Measurements from ENCODE around the gene ARL6IP1. TPM values are rescaled to one million over a fixed set of nuclear protein-coding genes. Genes with fewer than 3 reads are reported as not detected.
A peak's percentile ranks its signal among the peaks of the same experiment; 100 is the strongest.

The ARL6IP1 gene
- total and polyA plus RNA-seq, 2 of the 13 experiments (the other 11 are each of a cell fraction or from before 2014, with no cell fraction given) = 263 to 373 TPM

GRCh38 chr16:18829251-18829650 is 27.9 kb upstream of the ARL6IP1 start:
- Histone ChIP-seq H3K36me3 (replicated peaks in 1 of 2; ENCODE audit: control insufficient read depth in 1 of 2, insufficient read depth in 2 of 2, low read length in 2 of 2) (peaks cover 32 to 56% of the 10 kb centered on the region in 2 experiments), H3K4me3 (replicated peaks in 1 of 3; ENCODE audit: insufficient read depth in 1 of 3, low read depth in 2 of 3, low read length in 3 of 3) (no peak overlapping the region), H2AFZ (ENCODE audit: low read length) (no peak overlapping the region), H3K4me1 (ENCODE audit: insufficient read depth, low read length) (peaks cover 8% of the 10 kb centered on the region; the same call in 1 of the 2 replicates), H3K9me3 (ENCODE audit: low read length) (no peaks in the 10 kb centered on the region), H3K27me3 (ENCODE audit: control insufficient read depth in 1 of 2, insufficient read depth in 2 of 2, low read length in 2 of 2) (no peaks in the 10 kb centered on the region), H4K20me1 (ENCODE audit: insufficient read depth, low read length) (no peaks in the 10 kb centered on the region), H3K9ac (ENCODE audit: insufficient read depth, low read depth, low read length) (no peak overlapping the region), H3K79me2 (ENCODE audit: insufficient read depth, low read length) (no peaks in the 10 kb centered on the region), H3K4me2 (ENCODE audit: low read depth, low read length) (no peak overlapping the region), H3K27ac (ENCODE audit: extremely low read length, insufficient read depth, low read length) (no peak overlapping the region)
- no TSS peak for BruUV-seq (replicated peaks)
- no peak for TF ChIP-seq ELF3 (CRISPR knock-in tag; IDR thresholded peaks at IDR 0.05)
- TF ChIP-seq RBM22 (optimal IDR thresholded peaks at IDR 0.05; ENCODE audit: low read length) = peak; percentile 44
- ChIA-PET POLR2A (interaction anchor here (0.5 kb wide), 1 partner anchor 15 kb away, joined by 3 read pairs; no protein-coding TSS in a partner anchor), CTCF (ENCODE audit: low intra/inter-chr PET ratio, low total read pairs) (no interaction called here)
- in situ Hi-C loops (cut with HindIII; ENCODE audit: extremely low pct_ligation_motif_present, low pct_unique_long_range_greater_than_20kb) (no loop called here), intact Hi-C loops (cut with micrococcal nuclease; ENCODE audit: unreplicated experiment) (no loop called here)
- no peak for DNase-seq (ENCODE audit: low spot score)
- WGBS (ENCODE audit: low lambda C conversion rate) = 97% methylated on average over 6 of the region's 6 CpGs
- no peak for FAIRE-seq
- no peak for ATAC-seq

DNA sequence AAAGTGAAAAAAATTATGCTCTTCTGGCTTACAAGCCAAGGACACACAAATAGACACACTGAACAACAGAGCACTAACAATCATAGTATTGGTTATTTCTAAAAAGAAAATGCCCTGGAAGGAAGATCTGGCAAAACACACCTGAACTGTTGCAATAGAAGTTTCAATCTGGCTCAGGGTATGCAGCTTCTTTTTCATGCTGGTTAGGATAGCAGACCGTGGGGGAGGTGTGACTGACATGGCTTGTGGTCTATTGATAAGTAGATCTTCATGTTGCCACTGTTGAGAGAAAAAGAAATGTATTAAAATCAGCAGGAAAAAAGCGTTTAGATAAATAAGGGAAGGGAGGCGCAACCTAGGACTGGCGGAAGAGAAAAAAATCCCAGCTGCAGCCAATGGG is 26.5 kb upstream of the ARL6IP1 start:
- Histone ChIP-seq H2AFZ (ENCODE audit: low read length) (no peak overlapping the region), H3K4me1 (ENCODE audit: insufficient read depth, low read length) (peaks cover 8% of the 10 kb centered on the region; the same call in 1 of the 2 replicates), H3K4me2 (ENCODE audit: low read depth, low read length) (no peak overlapping the region), H4K20me1 (ENCODE audit: insufficient read depth, low read length) (no peaks in the 10 kb centered on the region), H3K9me3 (ENCODE audit: low read length) (no peaks in the 10 kb centered on the region), H3K27ac (ENCODE audit: extremely low read length, insufficient read depth, low read length) (no peak overlapping the region), H3K79me2 (ENCODE audit: insufficient read depth, low read length) (no peaks in the 10 kb centered on the region), H3K36me3 (replicated peaks in 1 of 2; ENCODE audit: control insufficient read depth in 1 of 2, insufficient read depth in 2 of 2, low read length in 2 of 2) (peaks cover 25 to 47% of the 10 kb centered on the region in 2 experiments), H3K4me3 (replicated peaks in 1 of 3; ENCODE audit: insufficient read depth in 1 of 3, low read depth in 2 of 3, low read length in 3 of 3) (no peak overlapping the region), H3K9ac (ENCODE audit: insufficient read depth, low read depth, low read length) (no peak overlapping the region), H3K27me3 (ENCODE audit: control insufficient read depth in 1 of 2, insufficient read depth in 2 of 2, low read length in 2 of 2) (no peaks in the 10 kb centered on the region)
- FAIRE-seq = no peak
- in situ Hi-C loops (cut with HindIII; ENCODE audit: extremely low pct_ligation_motif_present, low pct_unique_long_range_greater_than_20kb) = no loop called here
- CTCF ChIA-PET (ENCODE audit: low intra/inter-chr PET ratio, low total read pairs) = no interaction called here
- intact Hi-C loops (cut with micrococcal nuclease; ENCODE audit: unreplicated experiment) = no loop called here
- POLR2A ChIA-PET = interaction anchor here (1.1 to 1.5 kb wide), 2 partner anchors 26 to 118 kb away, joined by 3 read pairs; partner anchors contain the start of gene ARL6IP1
- no peak for DNase-seq (ENCODE audit: low spot score)
- TF ChIP-seq TP53 (CRISPR knock-in tag; conservative IDR thresholded peaks at IDR 0.05) (no peak), RBM22 (optimal IDR thresholded peaks at IDR 0.05; ENCODE audit: low read length) (peak; percentile 75), ADNP (CRISPR knock-in tag; IDR thresholded peaks at IDR 0.05) (no peak), RAD21 (CRISPR knock-in tag; IDR thresholded peaks at IDR 0.05) (no peak), GRHL1 (CRISPR knock-in tag; conservative IDR thresholded peaks at IDR 0.05) (no peak), ZNF616 (CRISPR knock-in tag; IDR thresholded peaks at IDR 0.05; ENCODE audit: low read depth) (no peak)
- ATAC-seq = no peak
- WGBS (ENCODE audit: low lambda C conversion rate) = 94% methylated on average over 4 of the region's 4 CpGs
- BruUV-seq (replicated peaks) = no TSS peak
